CD4-positive, alpha-beta T cell treated with Interleukin-17A for 4 hours (primary cell): ENCODE results near the gene HRH4.

Experiments used
- DNase-seq: peaks from one replicate; pipeline ENCODE4 v3.0.0-alpha.2; 2020; ENCODE audit warnings: mixed read lengths

Gene HRH4

DNA sequence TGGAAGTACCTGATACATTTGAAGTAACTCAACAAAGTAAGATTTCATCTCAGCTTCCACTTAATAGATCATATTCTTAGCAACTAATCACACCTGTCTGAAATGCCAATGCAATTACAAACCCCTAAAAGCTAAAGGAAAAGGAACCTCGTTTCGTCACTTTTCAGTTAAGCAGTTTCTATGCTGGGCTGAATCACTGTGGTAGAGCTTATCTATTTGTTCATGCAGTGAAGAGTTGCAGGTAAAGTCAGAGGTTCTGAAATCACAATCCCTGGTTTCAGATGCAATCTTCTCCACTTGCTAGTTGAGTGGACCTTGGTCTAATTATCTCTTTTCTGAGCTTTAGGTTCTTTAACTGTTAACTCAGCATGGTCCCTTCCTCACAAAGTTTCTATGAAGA, 6.3 kb downstream of the HRH4 start:
- DNase-seq = no peak

DNA sequence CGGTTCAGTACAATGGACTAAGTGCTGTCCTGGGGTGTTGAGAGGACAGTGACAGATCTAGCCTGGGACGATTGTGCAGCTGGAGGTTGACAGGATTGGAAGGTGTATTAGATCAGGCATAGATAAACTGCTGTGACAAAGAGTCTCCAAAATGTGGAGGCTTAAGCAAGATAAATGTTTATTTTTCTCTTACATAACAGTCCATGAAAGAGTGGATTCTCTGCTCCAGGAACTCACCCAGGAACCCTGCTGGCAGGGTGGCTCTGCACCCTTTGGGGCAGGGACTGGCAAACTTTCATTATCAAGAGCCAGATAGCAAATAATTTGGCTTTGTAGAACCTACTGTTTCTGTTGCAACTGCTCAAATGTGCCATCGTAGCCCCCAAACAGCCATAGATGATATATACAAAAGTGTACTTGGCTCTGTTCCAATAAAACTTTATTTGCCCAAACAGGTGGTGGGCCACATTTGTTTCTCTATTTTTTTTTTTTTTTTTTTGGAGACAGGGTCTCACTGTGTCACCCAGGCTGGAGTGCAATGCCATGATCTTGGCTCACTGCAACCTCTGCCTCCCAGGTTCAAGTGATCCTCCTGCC, 9.7 kb downstream of the HRH4 start:
- no peak for DNase-seq

DNA sequence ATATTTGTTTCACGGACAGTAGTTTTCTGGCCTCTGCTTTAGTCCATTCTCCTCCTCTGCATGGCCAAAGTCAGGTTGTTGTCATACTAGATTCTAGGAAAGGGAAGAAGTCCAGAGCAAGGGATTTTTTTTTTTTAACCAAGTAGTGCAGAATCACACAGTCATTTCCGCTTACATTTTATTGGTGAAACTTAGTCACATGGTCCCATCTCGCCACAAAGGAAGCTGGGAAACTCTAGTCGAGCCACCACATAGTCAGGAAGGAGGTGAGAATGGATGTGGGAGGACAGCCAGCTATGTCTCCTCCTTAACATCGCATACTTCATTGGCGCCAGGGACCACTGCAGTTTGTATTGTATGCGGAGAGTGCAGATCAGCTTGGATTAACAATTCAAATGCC, 10.4 kb downstream of the HRH4 start:
- no peak for DNase-seq

DNA sequence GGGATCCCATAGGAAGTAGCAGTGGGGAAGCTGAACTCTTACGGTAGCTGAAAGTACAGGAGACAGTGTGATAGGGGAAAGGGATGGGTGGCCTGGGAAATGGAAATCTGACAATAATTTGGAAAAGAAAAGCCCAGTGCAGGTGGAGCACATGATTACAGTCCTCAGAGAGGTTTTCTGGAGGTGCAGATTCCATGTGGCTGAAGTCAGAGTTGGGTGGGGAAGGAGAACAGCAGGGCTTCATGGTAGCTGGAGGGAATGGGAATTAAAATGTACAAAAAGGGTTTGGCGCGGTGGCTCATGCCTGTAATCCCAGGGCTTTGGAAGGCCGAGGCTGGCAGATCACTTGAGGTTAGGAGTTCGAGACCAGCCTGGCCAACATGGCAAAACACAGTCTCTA, 12.2 kb downstream of the HRH4 start:
- DNase-seq = no peak

DNA sequence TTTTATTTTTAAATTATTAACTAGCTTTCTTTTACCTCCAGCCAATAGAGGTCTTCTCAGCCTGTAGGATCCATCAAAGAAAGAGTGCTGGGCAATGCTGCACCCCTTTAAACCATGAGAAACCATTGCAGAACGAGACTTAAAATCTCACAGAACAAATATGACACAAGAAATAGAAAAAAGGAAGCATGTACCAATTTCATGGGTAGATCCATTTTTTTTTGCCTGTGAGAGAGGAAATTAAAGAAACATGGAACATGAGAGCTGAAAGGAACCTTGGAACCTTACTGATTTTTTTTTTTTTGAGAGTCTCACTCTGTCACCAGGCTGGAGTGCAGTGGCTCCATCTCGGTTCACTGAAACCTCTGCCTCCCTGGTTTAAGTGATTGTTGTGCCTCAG, 14.0 kb downstream of the HRH4 start:
- DNase-seq = no peak

DNA sequence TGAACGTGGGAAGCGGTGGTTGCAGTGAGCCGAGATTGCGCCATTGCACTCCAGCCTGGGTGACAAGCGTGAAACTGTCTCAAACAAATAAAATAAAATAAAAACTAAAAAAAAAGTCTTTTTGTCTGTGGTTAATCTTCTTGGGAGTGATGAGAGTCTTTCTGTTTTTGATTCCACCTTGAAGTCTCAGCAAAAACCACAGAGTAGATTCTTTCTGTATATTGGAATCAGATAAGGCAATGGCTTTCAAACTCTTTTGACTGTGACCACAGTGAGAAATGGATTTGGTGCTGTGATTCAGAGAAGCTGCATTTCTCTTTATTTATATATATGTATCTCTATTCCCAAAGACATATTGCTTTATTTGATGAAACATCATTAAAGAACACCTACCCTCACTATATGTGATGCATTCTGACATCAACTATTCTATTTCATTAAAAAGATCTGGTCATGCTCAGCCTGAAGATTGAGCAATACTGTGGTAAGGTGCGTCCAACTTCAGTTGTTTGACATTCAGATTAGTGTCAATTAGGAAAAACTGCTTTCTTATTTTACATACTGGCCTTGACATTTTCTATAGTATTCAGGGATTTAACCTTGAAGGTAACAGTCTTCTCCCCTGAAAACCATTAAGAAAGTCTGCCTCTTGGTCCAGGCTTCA, 15.6 kb downstream of the HRH4 start:
- no peak for DNase-seq

DNA sequence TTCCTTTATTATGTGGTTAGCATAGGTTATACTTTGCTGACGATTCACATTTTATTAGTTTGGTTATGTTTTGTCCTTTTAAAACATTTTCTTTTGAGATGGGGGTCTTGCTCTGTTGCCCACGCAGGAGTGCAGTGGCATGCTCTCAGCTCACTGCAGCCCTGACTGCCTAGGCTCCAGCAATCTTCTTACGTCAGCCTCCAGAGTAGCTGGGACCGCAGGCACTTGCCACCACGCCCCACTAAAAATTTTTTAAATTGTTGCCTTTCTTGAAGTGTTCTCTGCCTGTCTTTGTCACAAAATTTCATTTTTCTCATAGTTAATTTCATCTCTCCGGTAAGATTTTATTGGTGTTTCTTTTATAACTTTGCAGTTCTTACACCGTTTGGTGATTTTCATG, 18.9 kb downstream of the HRH4 start:
- DNase-seq = no peak

DNA sequence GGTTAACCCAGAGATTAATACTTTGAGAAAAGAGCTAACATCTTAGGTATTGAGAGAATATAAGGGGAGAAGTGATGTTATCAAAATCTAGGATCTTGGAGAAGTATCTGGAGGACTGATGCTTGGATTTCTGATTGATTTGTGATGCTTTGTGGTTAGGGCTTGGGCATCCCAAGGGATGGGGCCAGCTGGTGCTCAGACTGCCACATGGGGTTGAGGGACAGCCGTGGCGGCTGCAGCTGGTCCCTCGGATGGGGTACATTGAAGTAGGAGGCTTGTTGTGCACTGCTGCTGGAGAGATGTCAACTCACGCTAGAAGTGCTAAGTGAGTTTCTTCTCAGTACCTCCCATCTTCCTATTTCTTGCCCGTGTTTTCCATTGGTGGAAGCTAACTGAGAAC, 22.4 kb downstream of the HRH4 start:
- DNase-seq = no peak

DNA sequence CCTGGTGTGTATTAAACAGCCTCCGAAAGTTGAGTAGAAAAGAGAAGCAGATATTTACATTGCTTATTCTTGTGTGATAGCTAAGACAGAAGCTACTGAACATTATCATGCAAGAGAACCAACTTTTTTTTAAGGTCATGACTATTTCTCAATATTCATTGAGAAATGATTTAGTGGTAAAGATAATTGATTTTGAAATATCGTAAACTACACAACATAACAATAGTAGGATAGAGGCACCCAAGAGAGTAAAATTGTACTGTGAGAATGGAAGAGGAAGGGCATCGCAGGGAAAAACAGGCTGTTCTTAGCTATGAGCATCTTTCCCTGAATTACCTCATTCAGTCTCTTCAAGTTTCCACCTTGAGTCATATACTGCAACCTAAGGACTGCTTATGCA, 25.2 kb downstream of the HRH4 start:
- no peak for DNase-seq

DNA sequence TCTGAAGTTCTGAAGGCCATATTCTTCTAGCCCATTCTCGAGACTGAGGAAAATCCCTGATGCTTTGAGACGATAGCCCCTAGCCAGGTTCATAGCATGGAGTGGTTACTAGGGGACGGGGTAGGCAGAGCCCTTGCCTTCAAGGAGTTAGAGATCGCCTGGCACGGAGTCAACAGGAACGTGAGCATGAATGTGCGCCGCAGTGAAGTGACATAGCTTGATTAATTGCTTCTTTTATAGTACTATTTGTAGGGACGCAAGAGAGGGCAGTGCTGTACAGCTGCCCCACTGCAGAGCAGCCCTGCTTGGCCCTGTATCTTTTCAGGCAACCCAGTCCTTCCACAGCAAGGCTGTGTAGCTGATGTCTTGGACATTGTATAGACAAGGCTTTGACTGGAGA, 26.2 kb downstream of the HRH4 start:
- no peak for DNase-seq

DNA sequence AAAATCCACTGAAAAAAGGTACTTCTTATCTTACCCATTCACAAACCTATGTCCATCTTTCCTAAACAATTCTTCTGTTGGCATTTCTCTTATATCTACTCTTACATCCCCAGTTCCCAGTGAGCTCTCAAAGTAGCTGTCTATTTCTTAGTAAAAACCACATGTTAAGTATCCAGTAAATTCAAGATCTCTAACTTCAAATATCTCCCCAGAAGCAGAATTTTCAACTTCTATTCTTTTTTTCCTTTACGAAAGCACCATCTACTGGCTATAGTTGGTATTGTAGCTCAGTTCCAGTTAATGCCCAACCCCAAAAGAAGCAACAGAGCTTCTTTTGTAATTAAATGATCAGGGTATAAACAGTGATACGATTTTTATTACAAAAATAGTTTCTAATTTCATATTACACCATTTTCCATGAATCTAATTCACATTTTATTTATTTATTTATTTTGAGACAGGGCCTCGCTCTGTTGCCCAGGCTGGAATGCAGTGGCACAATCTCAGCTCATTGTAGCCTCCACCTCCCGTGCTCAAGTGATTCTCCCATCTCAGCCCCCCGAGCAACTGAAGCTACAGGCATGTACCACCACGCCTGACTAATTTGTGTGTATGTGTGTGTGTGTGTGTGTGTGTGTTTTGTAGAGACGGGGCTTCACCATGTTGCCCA, 28.5 kb downstream of the HRH4 start:
- no peak for DNase-seq

DNA sequence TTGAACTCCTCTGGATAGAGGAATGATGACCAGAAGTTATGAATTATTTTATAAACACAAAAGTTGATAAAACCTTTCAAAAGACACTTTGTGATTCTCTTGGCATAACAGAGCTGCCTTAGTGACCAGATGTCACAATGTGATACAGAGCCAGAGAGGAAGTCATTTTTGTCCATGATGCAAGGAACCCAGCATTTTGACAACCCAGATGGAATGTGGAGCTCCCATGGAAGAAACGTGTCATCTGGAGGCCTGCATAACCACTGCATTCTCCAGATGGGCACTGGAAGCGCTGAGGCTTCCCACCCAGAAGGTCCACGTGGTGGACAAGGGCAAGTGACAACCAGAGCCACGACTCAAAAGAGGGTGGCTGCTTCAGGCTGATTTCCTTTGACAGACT, 30.1 kb downstream of the HRH4 start:
- DNase-seq = no peak

DNA sequence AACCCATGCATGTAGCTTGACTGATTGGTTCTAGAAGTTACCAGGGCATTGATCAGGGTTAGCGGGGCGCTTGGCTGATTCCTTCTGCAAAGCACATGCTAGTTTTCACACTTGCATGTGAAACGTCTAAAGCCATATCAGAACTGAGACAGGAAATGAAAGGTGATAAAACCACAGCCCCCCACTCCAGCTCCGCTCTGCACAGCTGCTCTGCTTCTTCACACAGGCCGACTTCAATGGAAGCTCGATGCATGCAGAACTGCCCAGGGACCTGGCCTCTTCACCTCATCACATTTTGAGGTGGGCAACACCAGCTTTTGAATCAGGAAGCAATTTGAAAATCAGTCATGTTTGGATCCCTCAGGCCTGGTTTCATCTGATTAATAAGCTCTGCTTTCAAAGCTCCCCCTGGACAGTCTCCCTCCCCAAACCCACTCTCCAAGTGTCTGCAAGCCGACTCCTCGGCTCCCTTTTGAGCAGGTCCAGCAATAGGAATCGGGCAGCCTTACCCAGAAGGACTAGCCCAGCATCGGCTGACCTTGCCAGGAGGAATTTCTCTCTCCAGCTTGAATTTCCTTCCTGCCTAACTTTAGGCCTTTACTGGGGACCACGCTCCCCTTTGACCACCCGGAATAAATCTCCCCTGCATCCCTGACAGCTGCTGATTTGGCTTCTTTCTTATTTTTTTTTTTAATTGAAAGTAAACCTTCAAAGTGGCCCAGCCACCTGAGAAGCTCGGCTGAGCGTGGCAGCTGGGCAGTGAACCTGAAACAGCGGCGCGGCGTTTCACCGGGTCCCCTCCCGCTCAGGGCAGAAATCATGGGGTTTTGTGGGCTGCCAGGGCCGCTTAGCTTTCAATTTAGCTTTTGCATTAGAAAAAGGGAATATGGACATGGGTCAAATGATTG, 31.7 kb downstream of the HRH4 start:
- no peak for DNase-seq

DNA sequence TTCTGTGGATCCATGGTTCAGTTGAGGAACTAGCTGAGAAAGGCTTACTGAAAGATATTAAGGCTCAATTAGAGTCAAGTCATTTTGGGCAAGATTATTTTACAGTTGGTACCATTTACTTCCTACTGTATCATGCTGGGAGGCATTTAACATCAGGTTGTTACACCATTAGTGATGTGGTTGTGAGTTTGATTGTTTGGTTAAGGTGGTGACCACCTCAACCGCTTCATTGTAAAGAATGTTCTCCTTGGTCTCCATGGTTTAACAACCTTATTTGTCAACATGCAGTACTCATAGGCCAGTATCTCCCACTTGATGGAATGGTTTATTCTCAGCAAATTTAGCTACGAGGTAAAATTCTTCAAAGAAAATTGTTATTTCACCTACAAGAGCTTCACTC, 34.1 kb downstream of the HRH4 start:
- no peak for DNase-seq

DNA sequence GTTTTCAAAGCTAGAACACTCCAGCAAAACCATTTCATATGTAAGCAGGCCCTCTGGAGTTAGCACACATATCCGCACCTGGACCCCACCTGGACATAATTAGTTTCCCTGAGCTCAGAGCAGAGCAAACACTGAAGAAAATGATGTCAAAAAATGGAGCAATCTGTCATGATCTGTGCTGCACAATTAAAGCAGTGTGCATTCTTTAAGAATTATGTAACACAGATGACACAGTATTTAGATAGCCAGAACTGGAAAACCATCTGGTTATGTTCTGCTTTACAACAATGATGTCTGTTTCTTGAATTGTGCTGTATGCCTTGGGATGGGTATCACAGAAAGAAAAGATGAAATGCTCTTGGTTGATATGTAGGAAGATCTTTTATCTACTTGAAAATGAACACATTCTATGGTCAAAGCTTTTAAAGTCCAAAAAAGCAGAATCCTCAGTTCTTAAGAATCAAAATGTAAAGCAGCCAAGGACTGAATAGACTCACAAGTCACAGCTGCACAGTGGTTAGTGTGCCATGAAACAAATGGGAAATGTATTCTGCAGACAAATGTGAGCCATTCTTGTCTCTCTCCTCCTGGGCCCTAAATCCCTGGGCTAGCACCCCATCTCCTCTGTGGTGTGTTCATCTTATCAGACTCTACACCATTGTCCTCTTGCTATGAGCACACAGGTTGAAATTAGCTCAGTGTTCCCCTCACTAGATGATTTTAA, 36.8 kb downstream of the HRH4 start:
- DNase-seq = no peak

DNA sequence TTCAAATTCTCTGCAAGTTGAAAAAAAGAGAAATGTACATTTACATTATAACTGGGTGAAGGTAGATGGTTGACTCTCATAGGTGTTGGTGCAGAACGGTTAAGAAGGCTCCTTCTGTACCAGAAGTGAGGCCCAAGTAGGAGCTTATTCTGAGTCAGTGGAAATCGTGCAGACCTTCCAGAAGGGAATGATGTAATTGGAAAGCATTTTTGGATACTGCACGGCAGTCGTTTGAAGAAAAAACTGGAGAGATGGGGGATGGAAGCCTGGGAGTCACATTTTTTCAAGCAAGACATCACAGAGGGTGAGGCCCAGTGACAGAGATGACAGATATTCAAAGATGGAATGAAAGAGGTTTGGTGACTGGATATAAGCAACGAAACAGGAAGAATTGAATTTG, 39.4 kb downstream of the HRH4 start:
- DNase-seq = no peak

DNA sequence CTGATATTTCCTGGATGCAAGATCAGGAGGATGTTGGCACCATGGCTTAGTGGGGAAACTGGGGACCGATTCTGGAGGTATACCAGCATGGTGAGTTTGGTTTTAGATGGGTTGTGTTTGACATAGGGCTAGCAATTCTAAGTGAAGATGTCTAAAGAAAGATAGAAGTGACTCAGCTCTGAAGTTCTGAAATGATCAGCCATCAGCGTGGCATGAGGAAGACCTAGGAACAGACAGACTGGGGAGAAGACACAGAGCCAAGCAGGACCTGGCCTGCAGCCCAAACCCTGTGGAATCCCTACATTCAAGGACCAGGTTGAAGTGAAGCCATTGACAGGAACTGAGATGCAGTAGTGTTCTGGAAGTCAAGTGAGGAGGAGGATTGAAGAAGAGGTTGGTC, 39.8 kb downstream of the HRH4 start:
- no peak for DNase-seq

DNA sequence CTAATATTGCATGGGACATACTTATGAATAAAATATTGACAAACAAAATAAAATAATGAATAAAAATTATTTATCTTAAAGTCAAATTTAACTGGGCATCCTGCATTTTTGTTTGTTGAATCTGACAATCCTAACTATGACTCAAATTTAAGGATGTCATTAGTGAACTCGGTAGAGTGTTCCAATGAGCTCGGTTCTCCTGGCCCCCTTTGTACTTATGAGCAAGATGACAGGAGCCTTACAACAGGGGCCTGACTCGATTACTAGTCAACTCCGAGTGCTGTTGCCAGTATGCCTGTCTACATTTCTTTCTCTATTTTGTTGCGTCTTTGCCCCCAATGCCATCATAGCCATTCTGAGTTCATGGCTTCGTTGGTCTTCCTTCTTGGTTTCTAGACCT, 40.3 kb downstream of the HRH4 start:
- no peak for DNase-seq

DNA sequence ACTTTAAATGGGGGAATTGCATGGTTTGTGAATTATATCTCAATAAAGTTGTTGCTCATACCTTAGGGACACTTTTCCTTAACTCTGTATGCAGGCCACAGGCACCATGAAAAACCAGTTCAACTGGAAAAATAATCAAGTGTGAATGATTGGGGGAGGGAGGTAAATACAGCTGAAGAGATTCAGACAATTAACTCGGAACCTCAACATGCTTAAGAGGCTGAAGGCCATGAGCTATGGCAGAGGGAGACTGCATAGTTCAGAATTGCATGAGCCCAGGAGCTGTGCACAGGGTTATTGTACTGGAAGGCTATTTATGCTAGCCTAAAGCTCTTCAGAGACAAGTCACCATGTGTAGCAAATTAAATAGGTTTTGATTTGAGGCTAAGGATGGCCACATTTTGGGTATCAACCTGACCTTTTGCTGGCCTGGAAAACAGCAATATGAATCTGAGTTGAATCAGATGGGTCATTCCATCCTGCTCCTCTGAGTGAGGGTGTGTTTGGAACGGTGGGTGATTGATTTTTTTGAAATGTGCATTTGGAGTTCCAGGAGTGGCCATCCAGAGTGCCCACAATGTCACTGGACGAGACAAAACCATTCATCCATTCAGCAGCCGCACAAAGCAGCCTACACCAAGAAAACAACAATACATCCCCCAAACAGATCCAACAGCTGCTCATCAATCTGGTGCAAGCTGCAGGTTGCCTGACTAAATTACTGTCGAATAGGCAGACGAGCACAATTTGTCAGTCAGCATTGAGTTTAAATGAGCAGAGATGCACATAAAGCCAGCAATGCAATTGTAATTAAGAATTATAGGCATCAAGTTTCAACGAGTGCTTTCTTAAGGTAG, 42.5 kb downstream of the HRH4 start:
- DNase-seq = no peak

DNA sequence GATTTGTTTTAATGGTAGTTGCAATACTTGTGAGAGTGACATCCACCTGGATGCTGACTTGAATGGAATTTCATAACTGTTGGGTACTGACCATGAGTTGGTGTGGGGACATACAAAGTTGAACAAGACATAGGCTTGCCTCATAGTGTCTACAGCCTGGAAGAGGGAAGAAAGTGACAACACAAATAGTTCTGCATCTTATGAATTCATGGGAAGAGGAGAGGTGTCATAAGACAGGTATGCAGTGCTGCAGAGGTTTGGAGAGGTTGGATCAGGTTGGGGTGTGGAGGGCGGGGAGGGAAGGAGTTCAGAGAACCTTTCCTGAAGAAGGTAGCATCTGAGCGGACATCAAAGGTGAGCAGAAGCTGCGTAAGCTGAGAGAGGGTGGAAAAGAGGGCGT, 44.0 kb downstream of the HRH4 start:
- DNase-seq = no peak

DNA sequence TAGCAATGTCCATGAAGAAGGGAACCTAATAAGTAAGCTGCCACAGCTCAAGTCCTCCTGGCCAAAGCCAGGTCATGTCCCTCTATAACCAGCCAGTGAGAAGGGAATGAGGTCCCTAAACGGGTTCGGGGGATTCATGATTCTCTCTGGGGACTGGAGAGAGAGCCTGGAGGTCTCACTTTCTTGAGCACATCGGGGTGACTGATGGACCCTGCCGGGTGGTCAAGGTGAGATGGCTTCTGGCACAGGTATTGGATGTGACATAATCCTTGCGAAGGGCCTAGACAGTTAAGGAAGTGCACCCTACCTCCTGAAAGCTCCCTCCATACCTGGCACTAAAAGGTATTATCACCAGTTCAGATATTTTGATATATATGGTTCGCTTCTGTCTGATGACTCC, 45.7 kb downstream of the HRH4 start:
- DNase-seq = no peak

DNA sequence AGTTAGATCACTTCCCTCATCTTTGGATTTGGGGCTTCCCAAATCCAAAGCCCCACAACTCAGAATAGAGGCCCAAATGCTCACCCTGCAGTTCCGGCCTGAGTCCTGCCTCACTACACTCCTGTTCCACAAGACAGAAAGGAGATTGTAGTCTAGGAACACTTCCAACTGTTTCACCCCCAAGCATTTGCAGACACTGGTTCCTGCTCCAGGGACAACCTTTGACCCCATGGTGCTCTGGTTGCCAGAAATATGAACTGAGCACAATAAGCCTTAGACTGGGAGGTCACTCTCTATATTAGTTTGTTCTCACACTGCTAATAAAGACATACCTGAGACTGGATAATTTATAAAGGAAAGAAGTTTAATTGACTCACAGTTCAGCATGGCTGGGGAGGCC, 49.0 kb downstream of the HRH4 start:
- DNase-seq = no peak
